Esophagus squamous epithelium (tissue), 4 donors: ENCODE measurements around the gene ARHGAP26.

Experiments used
- POLR2A ChIP-seq, 4 donors: fragments of 450-650 bp; IDR thresholded peaks; one replicate each; pipeline ENCODE4 v1.6.1; 2017; ENCODE audit warnings: antibody characterized with exemption in 4 of 4, mild to moderate bottlenecking in 4 of 4, moderate library complexity in 3 of 4
- TF ChIP-seq, protein P1 (sequence below), 6 experiments: fragments of 450-650 bp in 4 of 6; fragments of 200-600 bp in 2 of 6; sonication (generic) in 2 of 6; IDR thresholded peaks; one replicate each; pipeline ENCODE4 v1.5.1; 2016 to 2019; ENCODE audit warnings: antibody characterized with exemption in 6 of 6, mild to moderate bottlenecking in 4 of 6, moderate library complexity in 4 of 6

- no peak for TF ChIP-seq POLR2A (IDR thresholded peaks at IDR 0.05)
- TF ChIP-seq, protein P1, sequence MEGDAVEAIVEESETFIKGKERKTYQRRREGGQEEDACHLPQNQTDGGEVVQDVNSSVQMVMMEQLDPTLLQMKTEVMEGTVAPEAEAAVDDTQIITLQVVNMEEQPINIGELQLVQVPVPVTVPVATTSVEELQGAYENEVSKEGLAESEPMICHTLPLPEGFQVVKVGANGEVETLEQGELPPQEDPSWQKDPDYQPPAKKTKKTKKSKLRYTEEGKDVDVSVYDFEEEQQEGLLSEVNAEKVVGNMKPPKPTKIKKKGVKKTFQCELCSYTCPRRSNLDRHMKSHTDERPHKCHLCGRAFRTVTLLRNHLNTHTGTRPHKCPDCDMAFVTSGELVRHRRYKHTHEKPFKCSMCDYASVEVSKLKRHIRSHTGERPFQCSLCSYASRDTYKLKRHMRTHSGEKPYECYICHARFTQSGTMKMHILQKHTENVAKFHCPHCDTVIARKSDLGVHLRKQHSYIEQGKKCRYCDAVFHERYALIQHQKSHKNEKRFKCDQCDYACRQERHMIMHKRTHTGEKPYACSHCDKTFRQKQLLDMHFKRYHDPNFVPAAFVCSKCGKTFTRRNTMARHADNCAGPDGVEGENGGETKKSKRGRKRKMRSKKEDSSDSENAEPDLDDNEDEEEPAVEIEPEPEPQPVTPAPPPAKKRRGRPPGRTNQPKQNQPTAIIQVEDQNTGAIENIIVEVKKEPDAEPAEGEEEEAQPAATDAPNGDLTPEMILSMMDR (IDR thresholded peaks at IDR 0.05): no peak
These were observed 238.8 kb downstream of the ARHGAP26 start for GRCh38 chr5:143008809-143009521.
